HepG2 (cell line): ENCODE results near the gene SPINDOC. TPM values are rescaled to one million over a fixed set of nuclear protein-coding genes. Genes with fewer than 3 reads are reported as not detected.
A peak's percentile ranks its signal among the peaks of the same experiment; 100 is the strongest.

Source experiments
- AGO2 ChIP-seq: fragments of 200-400 bp; formaldehyde crosslinking; optimal IDR thresholded peaks from 2 replicates; pipeline ENCODE3; 2017; ENCODE audit warnings: mild to moderate bottlenecking, low read depth, low read length, moderate library complexity
- CBX2 ChIP-seq, 2 experiments: fragments of 200-600 bp in 1 of 2; sonication (generic); formaldehyde crosslinking in 1 of 2; IDR thresholded peaks; 2 replicates each; pipeline versions ENCODE4 v1.7.0 to v1.8.1; 2018 to 2022; ENCODE audit warnings: low read depth in 2 of 2, low read length in 1 of 2, mild to moderate bottlenecking in 1 of 2, missing genetic modification reagents in 1 of 2
- CCDC6 ChIP-seq: sonication (generic); formaldehyde crosslinking; IDR thresholded peaks from 2 replicates; pipeline ENCODE4 v1.8.1; 2022; ENCODE audit warnings: mild to moderate bottlenecking, missing genetic modification reagents, moderate library complexity
- E2F1 ChIP-seq: sonication (generic); formaldehyde crosslinking; IDR thresholded peaks from 2 replicates; pipeline ENCODE4 v1.5.0; 2020; ENCODE audit warnings: missing genetic modification reagents
- JUN ChIP-seq: sonication (generic); formaldehyde crosslinking; IDR thresholded peaks from 2 replicates; pipeline ENCODE4 v1.4.0; 2020; ENCODE audit warnings: mild to moderate bottlenecking, missing genetic modification reagents
- KMT2B ChIP-seq: IDR thresholded peaks from 2 replicates; pipeline ENCODE4 v1.6.1; 2016; ENCODE audit warnings: missing genetic modification reagents, missing compliant biosample characterization
- MXD1 ChIP-seq: sonication (generic); formaldehyde crosslinking; IDR thresholded peaks from 2 replicates; pipeline ENCODE4 v1.4.0; 2020; ENCODE audit warnings: mild to moderate bottlenecking, missing genetic modification reagents
- NFE2L1 ChIP-seq: sonication (generic); formaldehyde crosslinking; IDR thresholded peaks from 2 replicates; pipeline ENCODE4 v1.4.0; 2020; ENCODE audit warnings: missing genetic modification reagents, mild to moderate bottlenecking, borderline replicate concordance
- PBX3 ChIP-seq: sonication (generic); formaldehyde crosslinking; IDR thresholded peaks from 2 replicates; pipeline ENCODE4 v1.8.1; 2023; ENCODE audit warnings: missing genetic modification reagents, inconsistent platforms, borderline replicate concordance
- RAD51 ChIP-seq: fragments of 450-650 bp; IDR thresholded peaks from 2 replicates; pipeline ENCODE4 v1.6.1; 2016; ENCODE audit warnings: borderline replicate concordance
- TAF15 ChIP-seq: fragments of 200-400 bp; formaldehyde crosslinking; IDR thresholded peaks from one replicate; pipeline ENCODE4 v1.6.1; 2018; ENCODE audit warnings: mild to moderate bottlenecking, low read depth, low read length; ENCODE audit not compliant: poor library complexity, severe bottlenecking
- ZBTB10 ChIP-seq: sonication (generic); formaldehyde crosslinking; IDR thresholded peaks from 2 replicates; pipeline ENCODE4 v1.4.0; 2020; ENCODE audit warnings: missing genetic modification reagents, borderline replicate concordance
- ZBTB25 ChIP-seq: IDR thresholded peaks from 2 replicates; pipeline ENCODE4 v1.6.1; 2018; ENCODE audit warnings: missing genetic modification reagents
- ZBTB7A ChIP-seq: sonication (generic); formaldehyde crosslinking; IDR thresholded peaks from 2 replicates; pipeline ENCODE4 v1.8.0; 2022; ENCODE audit warnings: mild to moderate bottlenecking, missing genetic modification reagents
- ZNF251 ChIP-seq: sonication (generic); formaldehyde crosslinking; IDR thresholded peaks from 2 replicates; pipeline ENCODE4 v1.9.0; 2021; ENCODE audit warnings: mild to moderate bottlenecking, missing genetic modification reagents
- ZNF713 ChIP-seq: sonication (generic); formaldehyde crosslinking; IDR thresholded peaks from 2 replicates; pipeline ENCODE4 v1.4.0; 2020; ENCODE audit warnings: mild to moderate bottlenecking, missing genetic modification reagents
- polyA plus RNA-seq, 8 experiments: library from polyadenylated mRNA; depleted of rRNA in 3 of 8; stranded (reverse) in 7 of 8; unstranded in 1 of 8; fragments of >200 nt; fragmentation: Illumina TruSeq in 4 of 8; extraction: Trizol in 4 of 8; gene quantifications; 2 replicates each; pipeline versions ENCODE4 v1.2.1 to v1.2.3, GENCODE V29; 2011 to 2016; ENCODE audit warnings: low read depth in 4 of 8, missing spikeins in 1 of 8, mixed read lengths in 1 of 8; ENCODE audit not compliant: insufficient read depth in 1 of 8
- total RNA-seq, 5 experiments: library from RNA; depleted of rRNA; stranded (reverse); fragments of >200 nt; fragmentation: Illumina TruSeq; extraction: Trizol; gene quantifications; 2 replicates each; pipeline ENCODE4 v1.2.3, GENCODE V29; 2016; ENCODE audit warnings: low read depth in 1 of 5

Gene SPINDOC
- total and polyA plus RNA-seq, 2 of the 13 experiments (the other 11 are each of a cell fraction or from before 2014, with no cell fraction given), result 21.4 to 29.9 TPM

GRCh38 chr11:63767565-63768236 is 45.6 kb upstream of the SPINDOC start (continued):
- TF ChIP-seq ZBTB25 (CRISPR knock-in tag) (peak; percentile 21; the same call in 1 of the 2 replicates), NFE2L1 (CRISPR knock-in tag) (no peak), PBX3 (CRISPR knock-in tag) (0 out of 2 replicates have a peak, but pooled peaks have one; percentile 35), TAF15 (no peak), ZNF251 (CRISPR knock-in tag) (no peak), MXD1 (CRISPR knock-in tag) (no peak), RAD51 (no peak), AGO2 (peak; percentile 29), JUN (CRISPR knock-in tag) (no peak), CCDC6 (CRISPR knock-in tag) (0 out of 2 replicates have a peak, but pooled peaks have one; percentile 26), KMT2B (CRISPR knock-in tag) (no peak), ZNF713 (CRISPR knock-in tag) (no peak), ZBTB10 (peak; percentile 88; the same call in 1 of the 2 replicates), ZBTB7A (0 out of 2 replicates have a peak, but pooled peaks have one; percentile 21), E2F1 (0 out of 2 replicates have a peak, but pooled peaks have one; percentile 34), CBX2 (IDR thresholded peaks at IDR 0.05; ENCODE audit: low read depth, low read length) (no peak), CBX2 (CRISPR knock-in tag; IDR thresholded peaks at IDR 0.05; ENCODE audit: low read depth) (no peak)
